GM19238 (cell line): ENCODE measurements around the gene SCOC.
A peak's percentile ranks its signal among the peaks of the same experiment; 100 is the strongest.
"Not testable (repeated sequence)": the region's sequence is repeated elsewhere in the genome, so short reads cannot be mapped to it uniquely, and the experiment has no call there.

Experiments used
- DNase-seq: peaks from one replicate; pipeline ENCODE4 v3.0.0; 2011; ENCODE audit warnings: low spot score; ENCODE audit not compliant: insufficient read length

SCOC gene

DNA sequence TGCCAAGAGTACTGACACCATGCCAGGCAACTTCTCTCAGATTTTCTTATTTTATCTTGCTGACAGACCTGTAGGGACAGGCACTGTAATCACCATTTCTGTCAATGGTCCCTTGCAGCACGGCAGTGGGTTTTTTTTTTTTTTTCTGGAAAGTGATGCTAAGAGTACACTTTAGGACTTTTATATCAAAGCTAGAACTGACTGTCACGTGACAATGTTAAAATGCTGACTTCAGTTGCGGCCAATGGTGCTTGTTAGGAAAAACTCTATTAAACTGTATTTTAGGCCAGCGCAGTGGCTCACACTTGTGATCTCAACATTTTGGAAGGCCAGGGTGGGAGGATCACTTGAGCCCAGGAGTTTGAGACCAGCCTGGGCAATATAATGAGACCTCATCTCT is 12.3 kb upstream of the SCOC start:
- DNase-seq: no peak

DNA sequence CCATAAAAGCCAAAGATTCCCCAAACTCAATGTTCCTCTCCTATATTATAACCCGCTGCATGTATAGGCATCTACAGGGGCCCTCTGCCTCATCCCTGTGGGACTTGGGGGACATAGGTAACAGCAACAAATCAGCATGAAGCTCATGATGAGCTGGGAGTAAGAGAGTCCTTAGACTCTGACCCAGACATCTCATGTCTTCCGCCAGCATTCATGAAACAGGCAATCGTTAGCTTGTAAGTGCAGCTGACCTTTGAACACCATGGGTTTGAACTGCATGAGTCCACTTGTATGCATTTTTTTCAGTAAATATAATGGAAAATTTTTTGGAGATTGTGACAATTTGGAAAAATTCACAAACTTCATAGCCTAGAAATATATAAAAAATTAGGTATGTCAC is 10.4 kb upstream of the SCOC start:
- DNase-seq: no peak

DNA sequence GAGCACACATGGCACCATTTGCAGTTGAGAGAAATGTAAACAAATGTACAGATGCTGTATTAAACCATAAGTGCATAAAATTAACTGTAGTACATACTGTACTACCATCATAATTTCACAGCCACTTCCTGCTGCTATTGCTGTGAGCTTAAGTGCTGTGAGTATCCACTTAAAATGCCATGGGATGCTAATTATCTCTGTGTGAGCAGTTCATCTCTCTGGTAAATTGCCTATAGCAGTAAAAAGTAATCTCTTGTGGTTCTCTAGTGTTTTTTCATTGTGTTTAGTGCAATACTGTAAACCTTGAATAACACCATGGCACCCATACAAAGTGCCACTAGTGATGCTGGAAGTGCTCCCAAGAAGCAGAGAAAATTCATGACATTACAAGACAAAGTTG is 9.9 kb upstream of the SCOC start:
- DNase-seq: no peak

DNA sequence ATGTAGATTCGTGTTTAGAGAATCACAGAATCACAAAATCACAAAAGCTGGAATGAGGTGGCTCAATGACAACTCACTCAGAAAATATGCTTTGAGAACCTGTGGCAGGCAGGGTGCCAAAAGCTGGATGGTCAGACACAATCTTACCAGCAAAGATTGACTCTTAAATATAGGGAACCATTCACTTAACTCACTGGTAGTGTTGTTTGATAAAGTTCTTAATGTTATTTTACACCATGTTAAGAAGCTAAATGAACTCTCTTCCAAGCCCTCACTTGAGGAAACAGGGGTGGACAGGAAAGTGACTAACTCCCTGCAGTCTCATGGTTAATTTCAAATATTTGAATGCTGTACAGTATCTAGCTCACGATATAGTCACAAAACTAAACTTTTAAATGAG is 5.7 kb upstream of the SCOC start:
- DNase-seq: no peak

DNA sequence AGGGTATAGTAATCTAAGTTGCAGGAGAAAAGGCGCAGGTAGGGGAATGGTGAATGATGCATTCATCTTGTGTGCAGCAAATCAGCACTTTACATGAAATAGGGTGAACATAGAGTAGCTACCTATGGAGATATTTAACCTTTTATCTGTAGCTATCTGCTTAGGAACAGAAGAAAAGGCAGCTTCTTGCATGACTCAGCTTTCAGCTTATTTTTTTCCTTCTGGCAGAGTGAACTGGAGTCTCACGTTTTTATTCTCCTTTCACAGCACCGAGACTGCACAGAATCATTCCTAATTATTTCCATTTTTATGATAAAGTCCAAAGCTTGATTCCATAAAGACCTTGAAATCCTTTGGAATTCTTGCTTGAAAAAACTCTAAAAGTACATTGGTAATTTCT is 4.8 kb upstream of the SCOC start:
- no peak for DNase-seq

DNA sequence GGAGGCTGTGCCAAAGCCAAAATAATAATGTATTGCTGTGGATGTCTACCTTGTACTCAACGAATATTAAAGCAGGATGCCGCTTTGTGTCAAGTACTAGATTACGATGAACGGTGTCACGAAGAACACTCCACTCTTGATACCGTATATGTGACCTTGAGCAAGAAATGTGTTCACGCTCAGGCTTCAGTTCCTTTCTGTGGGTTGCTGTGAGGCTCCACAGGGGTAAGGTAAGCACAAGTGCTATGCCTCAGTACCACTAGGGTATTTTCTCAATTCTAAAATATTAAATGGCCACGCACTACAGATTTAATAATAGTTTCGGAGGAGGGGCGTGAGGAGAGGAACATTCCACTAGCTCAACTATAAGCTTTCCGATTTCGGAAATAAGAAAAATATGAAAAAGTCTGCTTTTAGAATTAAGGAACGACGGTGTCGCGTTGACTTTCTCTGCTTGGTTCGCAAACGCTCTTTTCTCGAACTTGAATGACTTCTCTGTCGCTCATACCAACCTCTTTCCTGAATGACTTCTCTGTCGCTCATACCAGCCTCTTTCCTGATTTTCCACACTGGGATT is 607 bp upstream of the SCOC start:
- peak; percentile 22 for DNase-seq

DNA sequence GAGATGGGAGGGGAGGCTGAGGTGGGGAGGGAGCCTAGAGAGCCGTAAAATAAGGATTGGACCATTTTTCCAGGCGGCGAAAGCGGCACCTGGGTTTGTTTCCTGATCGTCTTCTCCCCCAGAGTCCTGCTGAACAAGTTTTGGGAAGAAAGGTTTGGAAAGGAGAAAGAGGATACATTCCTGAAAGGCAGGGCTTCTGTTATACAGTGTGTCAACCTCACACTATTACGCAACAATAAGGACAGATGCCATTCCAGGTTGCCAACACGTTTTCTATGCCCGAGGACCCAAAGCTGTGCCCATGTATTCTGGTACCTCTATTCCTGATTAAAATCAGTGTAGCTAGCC is 658 bp downstream of the SCOC start:
- no peak for DNase-seq

DNA sequence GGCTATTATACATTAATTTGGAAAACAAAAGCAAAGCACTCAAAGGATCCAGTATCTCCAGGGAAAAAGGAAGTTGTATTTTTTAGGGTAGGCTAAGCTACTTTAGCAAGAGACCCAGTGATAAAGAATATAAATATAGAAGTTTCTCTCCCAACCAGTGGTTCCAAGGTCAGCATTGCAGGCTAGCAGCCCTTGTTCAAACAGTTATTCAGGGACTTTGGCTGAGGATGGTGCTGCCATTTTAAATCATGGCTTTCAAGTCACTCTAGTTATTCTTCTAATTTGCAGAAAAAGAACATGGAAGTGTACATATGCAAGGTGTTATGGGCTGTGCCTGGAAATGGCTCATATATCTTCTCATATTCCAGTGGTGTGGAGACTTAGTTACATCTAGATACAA is 9.3 kb downstream of the SCOC start:
- DNase-seq: no peak

DNA sequence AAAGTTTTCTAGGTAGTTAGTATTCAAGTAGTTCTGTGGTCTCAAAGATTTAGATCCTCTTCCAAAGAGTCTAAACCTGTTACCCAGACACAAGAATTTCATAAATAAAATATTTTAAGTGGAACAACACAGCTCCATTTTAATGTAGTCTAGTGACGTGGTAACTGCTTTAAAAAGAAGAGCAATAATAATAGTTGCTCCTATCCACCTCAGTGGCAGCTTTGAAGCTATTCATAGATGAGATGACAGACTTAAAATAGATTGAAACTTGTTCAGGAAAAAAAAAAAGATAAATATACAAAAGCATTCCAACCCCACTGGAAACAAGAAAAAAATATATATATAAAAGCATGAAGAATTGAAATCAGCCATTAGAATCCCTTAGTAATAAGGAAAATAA is 14.6 kb downstream of the SCOC start:
- no peak for DNase-seq

DNA sequence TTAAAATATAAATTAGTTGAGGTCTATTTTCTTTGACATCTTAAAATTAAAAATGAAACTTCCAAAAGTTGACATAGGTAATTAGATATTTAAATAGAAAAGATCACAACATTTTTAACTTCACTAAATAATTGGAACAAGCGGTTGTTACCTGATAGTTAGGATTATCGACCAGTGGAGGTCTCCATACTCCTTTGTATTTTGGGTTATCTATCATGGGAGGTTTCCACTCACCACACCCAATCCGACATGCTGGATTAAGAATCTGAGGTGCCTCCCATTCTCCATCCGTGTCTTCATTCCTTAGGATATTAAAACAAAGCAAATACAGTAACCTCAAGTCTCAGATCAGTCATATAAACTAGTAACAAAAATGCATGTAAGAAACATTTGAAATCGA is 22.2 kb downstream of the SCOC start:
- no peak for DNase-seq

DNA sequence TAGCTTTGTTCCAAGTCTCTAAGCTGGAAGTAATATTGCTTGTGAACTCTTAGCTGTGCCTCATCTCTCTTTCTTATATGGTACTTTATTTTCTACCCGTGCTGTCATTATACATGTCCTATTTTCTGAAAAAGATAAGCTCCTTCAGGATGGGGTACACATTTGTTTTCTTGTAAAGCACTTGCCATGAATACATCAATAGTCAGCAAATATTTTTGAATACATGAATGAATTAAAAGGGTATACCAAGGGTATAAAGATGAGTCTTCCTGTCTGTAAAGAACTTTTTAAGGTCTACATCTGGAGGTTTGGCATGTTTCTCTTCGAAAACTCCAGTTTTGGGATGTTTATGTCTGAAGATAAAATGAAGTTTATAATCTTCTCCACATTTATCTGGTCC is 26.7 kb downstream of the SCOC start:
- DNase-seq: no peak

DNA sequence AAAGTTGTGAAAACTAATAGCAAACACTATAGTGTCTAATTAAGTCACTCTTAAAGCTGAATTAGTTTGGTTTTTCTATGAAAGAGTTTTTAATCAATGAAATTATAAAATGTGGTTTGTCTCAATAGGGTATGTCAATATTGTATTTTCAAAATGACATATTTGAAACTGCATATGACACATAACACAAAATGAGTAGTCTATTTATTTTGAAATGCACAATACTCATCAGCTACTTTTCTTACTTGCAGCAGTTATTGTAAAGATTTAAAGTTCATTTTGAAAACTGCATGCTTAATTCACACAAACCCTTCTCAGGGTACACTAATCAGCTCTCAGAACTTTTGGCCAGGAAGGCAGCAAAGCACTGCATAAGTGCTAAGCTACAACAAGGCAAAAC is 32.8 kb downstream of the SCOC start:
- no peak for DNase-seq

DNA sequence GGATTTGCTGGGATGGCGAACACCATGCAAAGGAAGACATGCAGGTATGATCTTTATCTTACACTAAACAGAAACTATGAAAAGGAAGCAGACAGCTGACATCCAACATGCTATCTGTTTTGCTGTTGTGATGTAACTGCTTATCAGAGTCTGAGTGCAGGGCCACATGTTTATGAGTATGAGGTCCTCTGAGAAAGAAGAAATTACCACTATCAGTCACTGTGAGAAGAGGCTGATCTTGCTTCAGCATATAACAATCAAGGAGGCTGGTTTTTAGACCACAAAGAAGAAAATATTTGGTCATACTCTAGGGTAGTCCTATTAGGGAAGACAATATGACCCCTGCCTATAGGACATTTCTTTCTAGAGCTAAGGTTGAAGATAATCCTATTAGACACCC is 35.5 kb downstream of the SCOC start:
- no peak for DNase-seq

DNA sequence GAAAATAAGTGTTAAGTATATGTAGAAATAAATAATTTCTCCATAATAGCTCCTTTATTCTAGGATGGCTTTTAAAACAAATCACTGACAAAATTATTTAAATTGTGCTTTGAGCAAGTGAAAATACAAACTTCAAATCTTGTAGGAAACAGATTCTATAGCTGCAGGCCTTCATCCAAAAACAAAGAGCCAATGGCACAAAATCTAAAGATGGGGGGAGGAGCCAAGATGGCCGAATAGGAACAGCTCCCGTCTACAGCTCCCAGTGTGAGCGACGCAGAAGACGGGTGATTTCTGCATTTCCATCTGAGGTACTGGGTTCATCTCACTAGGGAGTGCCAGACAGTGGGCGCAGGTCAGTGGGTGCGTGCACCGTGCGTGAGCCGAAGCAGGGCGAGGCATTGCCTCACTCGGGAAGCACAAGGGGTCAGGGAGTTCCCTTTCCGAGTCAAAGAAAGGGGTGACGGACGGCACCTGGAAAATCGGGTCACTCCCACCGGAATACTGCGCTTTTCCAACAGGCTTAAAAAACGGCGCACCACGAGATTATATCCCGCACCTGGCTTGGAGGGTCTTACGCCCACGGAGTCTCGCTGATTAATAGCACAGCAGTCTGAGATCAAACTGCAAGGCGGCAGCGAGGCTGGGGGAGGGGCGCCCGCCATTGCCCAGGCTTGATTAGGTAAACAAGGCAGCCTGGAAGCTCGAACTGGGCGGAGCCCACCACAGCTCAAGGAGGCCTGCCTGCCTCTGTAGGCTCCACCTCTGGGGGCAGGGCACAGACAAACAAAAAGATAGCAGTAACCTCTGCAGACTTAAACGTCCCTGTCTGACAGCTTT is 39.9 kb downstream of the SCOC start:
- not testable (repeated sequence) for DNase-seq

DNA sequence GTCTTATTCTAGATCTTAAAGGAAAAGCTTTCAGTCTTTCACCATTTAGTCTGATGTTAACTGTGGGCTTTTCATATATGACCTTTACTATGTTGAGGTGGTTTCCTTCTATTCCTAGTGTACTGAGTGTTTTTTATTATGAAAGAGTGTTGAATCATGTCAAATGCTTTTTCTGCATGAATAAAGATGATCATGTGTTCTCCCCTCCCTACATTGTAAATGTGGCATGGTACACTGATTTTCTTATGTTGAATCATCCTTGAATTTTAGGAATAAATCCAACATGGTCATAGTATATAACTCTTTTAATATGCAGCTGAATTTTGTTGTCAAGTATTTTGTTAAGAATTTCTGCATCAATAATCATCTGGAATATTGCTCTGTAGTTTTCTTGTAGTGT is 49.7 kb downstream of the SCOC start:
- no peak for DNase-seq

DNA sequence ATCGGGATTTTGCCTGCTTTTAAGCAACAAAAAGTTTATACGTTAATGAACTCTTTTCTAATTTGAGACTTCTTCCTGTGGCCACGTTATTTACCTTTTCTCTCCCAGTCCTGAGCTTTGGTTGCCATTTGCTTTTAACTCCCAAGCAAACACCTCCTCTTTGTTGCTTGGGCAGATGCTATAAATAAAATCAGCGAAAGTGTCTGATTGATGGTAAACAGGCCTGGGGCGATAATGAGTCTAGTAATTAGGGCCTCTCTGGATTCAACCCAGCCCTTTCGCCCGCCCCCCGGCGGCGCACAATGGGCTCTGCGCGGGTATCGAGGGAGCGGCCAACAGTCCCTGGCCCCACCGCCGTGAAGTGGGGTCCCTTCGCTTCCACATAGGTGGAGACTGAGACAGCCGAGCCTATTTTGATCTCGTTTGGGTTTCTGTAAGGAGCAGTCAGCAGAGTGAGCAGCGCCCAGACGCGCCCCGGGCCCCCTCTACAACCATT is 53.2 kb downstream of the SCOC start:
- DNase-seq: no peak

DNA sequence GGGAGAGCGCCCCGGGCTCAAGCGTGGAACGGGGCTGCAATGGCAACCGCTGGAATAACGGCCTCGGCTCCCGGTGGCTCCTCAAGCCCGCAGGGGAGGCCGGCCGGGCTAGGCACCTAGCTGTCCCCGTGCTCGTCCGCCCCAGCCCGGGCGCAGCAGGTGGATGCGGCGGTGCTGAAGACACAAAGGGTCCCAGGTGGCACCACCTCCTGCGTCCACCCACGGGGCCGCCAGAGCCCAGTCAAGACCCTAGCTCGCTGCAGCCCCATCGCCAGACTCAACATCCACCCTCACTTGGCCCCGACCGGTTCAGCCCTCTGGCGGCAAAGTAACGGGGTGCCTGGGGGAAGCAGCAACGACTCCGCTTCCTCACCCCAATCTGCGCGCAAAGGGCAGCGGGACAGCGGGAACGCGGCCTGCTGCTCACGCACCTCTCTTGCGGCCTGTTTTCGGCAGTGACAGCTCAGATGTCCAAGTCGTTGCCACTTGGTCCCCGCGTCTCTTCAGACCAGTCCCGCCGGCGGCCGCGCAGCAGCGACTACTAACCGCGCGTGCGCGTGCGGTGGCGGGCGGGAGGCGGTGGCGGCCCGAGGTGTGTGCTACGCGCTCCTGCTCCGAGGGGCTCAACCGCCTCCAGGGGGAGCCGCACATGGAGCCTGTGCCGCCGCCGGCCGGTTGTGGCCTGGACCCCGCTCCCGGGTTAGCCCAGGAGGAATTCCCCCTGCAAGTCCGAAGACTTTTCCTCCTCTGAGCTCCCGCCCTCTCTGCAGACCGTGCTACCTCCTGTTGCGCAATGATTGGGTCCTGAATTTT is 53.9 kb downstream of the SCOC start, which contains the start of gene CLGN:
TSS of gene CLGN (minus strand) at position 543 of the 813 bp plus-strand sequence. CDS start 14,570 bp downstream, outside the sequence.
- DNase-seq: peak; percentile 43

DNA sequence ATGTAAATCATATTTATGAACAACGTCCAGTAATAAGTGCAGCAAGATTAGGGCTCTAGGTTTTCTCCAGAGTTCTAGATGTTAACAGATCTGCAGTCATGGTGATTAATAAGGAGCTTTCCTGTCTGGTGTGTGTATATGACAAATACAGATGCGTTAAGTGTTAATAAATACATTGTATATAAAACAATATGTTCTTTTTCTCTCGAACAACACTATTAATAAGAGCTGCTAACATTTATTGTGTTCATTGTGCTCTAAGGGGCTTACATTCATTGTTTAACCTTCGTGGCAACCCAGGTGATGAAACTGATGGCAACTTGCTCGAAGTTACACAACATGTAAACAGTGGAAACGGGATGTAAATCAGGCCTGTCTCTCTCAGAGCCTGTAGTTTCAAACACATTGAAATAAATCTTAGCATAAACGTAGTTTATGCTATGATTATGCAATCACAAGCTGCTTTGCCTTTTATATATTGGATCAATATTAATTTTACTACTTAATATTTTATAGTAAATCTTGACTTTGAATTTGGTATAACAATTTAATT is 54.5 kb downstream of the SCOC start:
- DNase-seq: no peak
